ENCODE data around the gene HYPK. TPM values are rescaled to one million over a fixed set of nuclear protein-coding genes. Genes with fewer than 3 reads are reported as not detected.
A peak's percentile ranks its signal among the peaks of the same experiment; 100 is the strongest.

HYPK gene
- total and polyA plus RNA-seq, 2 of the 8 experiments (the other 6 are each of a cell fraction or from before 2014, with no cell fraction given) = 5.4 to 17.6 TPM

GRCh38 chr15:43792761-43793476, 7.5 kb upstream of the HYPK start:
- H3K9me3 ChIP-seq (ENCODE audit: insufficient read depth in 2 of 2, low read depth in 1 of 2, low read length in 1 of 2) = no peaks in the 10 kb centered on the region
- peak overlapping the region; percentile 92 to 98 for H3K4me2 ChIP-seq (ENCODE audit: insufficient read depth in 1 of 2, low read depth in 2 of 2, low read length in 2 of 2)
- no peak overlapping the region for H2BK20ac ChIP-seq (ENCODE audit: low read length)
- peak overlapping the region; percentile 86 to 97 (median 95) for H3K4me3 ChIP-seq (ENCODE audit: extremely low read depth in 1 of 4, insufficient read depth in 2 of 4, low read depth in 3 of 4, low read length in 4 of 4)
- H2BK12ac ChIP-seq (ENCODE audit: low read depth, low read length) = no peak overlapping the region
- ChIA-PET CTCF (ENCODE audit: partially characterized antibody) (interaction anchor here (1.2 to 1.5 kb wide), 2 partner anchors 16 to 23 kb away, joined by 5 read pairs; partner anchors contain the start of gene ELL3), POLR2A (ENCODE audit: partially characterized antibody) (interaction anchor here (0.6 to 4.9 kb wide), 9 partner anchors 10 to 278 kb away, joined by 3 to 39 read pairs (median 3); partner anchors contain the start of genes ELL3, MFAP1 and PDIA3)
- peak overlapping the region; percentile 91 for H4K5ac ChIP-seq (ENCODE audit: insufficient read length, low read depth, low read length)
- peaks cover 4 to 17% of the 10 kb centered on the region in 2 experiments for H4K20me1 ChIP-seq (replicated peaks in 1 of 2; ENCODE audit: control insufficient read depth in 1 of 2, insufficient read depth in 2 of 2, low read length in 2 of 2)
- H3K79me1 ChIP-seq (ENCODE audit: low read depth, low read length) = peaks cover 19% of the 10 kb centered on the region
- 14% methylated on average over 33 of the region's 33 CpGs; no CpG with 5 or more reads in 1 of the 2 experiments for WGBS, 2 experiments (ENCODE audit: extremely low coverage in 1 of 2, insufficient coverage in 1 of 2, insufficient read length in 1 of 2, insufficient replicate concordance in 2 of 2, low coverage in 1 of 2, low lambda C conversion rate in 2 of 2, missing lambda C conversion rate in 1 of 2)
- peaks cover 4% of the 10 kb centered on the region for H3K23me2 ChIP-seq (ENCODE audit: low read depth, low read length)
- peaks cover 0 to 26% of the 10 kb centered on the region in 2 experiments; a peak in 2 of 4 replicates for H3K79me2 ChIP-seq (ENCODE audit: control insufficient read depth in 1 of 2, insufficient read depth in 2 of 2, low read length in 2 of 2)
- H3K36me3 ChIP-seq (ENCODE audit: control insufficient read depth in 2 of 4, insufficient read depth in 4 of 4, low read length in 3 of 4) = peaks cover 7 to 41% (median 21%) of the 10 kb centered on the region in 4 experiments
- H3K27ac ChIP-seq (ENCODE audit: low read depth, low read length) = peak overlapping the region; percentile 95
- no peak overlapping the region for H2AFZ ChIP-seq (ENCODE audit: low read length)
- no peak for TF ChIP-seq POU5F1 (IDR thresholded peaks at IDR 0.05; ENCODE audit: low read depth, low read length)
- TF ChIP-seq, protein P1, sequence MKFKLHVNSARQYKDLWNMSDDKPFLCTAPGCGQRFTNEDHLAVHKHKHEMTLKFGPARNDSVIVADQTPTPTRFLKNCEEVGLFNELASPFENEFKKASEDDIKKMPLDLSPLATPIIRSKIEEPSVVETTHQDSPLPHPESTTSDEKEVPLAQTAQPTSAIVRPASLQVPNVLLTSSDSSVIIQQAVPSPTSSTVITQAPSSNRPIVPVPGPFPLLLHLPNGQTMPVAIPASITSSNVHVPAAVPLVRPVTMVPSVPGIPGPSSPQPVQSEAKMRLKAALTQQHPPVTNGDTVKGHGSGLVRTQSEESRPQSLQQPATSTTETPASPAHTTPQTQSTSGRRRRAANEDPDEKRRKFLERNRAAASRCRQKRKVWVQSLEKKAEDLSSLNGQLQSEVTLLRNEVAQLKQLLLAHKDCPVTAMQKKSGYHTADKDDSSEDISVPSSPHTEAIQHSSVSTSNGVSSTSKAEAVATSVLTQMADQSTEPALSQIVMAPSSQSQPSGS (IDR thresholded peaks at IDR 0.05; ENCODE audit: low read length) = 0 out of 2 replicates have a peak, but pooled peaks have one; percentile 1
- TF ChIP-seq KDM5A (IDR thresholded peaks at IDR 0.05; ENCODE audit: low read length) = 0 out of 2 replicates have a peak, but pooled peaks have one; percentile 16
- TF ChIP-seq RFX5 (IDR thresholded peaks at IDR 0.05; ENCODE audit: borderline replicate concordance, low read depth, low read length) = no peak
- no peak overlapping the region for H3K23ac ChIP-seq (ENCODE audit: insufficient read length)
- H3K4me1 ChIP-seq (replicated peaks in 1 of 4; ENCODE audit: control insufficient read depth in 3 of 4, insufficient read depth in 4 of 4, low read length in 3 of 4) = peaks cover 19 to 27% (median 22%) of the 10 kb centered on the region in 4 experiments; a peak in 6 of 7 replicates
- peak overlapping the region; percentile 46; the same call in 1 of the 2 replicates for H2AK5ac ChIP-seq (ENCODE audit: low read depth, low read length)
- H2BK15ac ChIP-seq (ENCODE audit: low read length) = no peak overlapping the region
- no peak overlapping the region for H2BK120ac ChIP-seq (replicated peaks; ENCODE audit: low read depth, low read length)
- peak overlapping the region; percentile 96 for H4K91ac ChIP-seq (replicated peaks; ENCODE audit: insufficient read length, low read length)
- peak overlapping the region; percentile 93 to 99 (median 96) for H3K9ac ChIP-seq (replicated peaks in 1 of 4; ENCODE audit: extremely low read depth in 1 of 4, low read depth in 3 of 4, low read length in 3 of 4)
- no peaks in the 10 kb centered on the region for H3K27me3 ChIP-seq (replicated peaks in 1 of 4; ENCODE audit: control insufficient read depth in 3 of 4, extremely low read depth in 1 of 4, insufficient read depth in 3 of 4, low read length in 3 of 4)
- peak overlapping the region; percentile 88; the same call in 1 of the 2 replicates for H4K8ac ChIP-seq (ENCODE audit: extremely low read depth, insufficient read depth, low read length)
- H3K4ac ChIP-seq (replicated peaks; ENCODE audit: insufficient read length, low read depth, low read length) = no peak overlapping the region
- DNase-seq (ENCODE audit: low read depth in 1 of 2, low spot score in 2 of 2) (no peak), FAIRE-seq (no peak)
- H2BK5ac ChIP-seq (ENCODE audit: low read depth, low read length) = peak overlapping the region; percentile 95; the same call in 1 of the 2 replicates
- H3K14ac ChIP-seq (ENCODE audit: insufficient read length) = no peak overlapping the region
- H3K56ac ChIP-seq (replicated peaks; ENCODE audit: insufficient read length, low read depth, low read length) = peak overlapping the region; percentile 91
- peak overlapping the region; percentile 89; the same call in 1 of the 2 replicates for H3K18ac ChIP-seq (ENCODE audit: extremely low read depth, low read length)
